NCI-H1436 (cell line): ENCODE measurements around the gene UQCRC2.
"Not testable (repeated sequence)": the region's sequence is repeated elsewhere in the genome, so short reads cannot be mapped to it uniquely, and the experiment has no call there.

Source experiments
- DNase-seq: peaks from one replicate; lab custom pipeline; 2025; lab: John Stamatoyannopoulos, UW

UQCRC2 gene

GRCh38 chr16:21982108-21982507 is 28.9 kb downstream of the UQCRC2 start:
- DNase-seq = no peak

GRCh38 chr16:21984062-21984461 is 30.9 kb downstream of the UQCRC2 start:
- no peak for DNase-seq

DNA sequence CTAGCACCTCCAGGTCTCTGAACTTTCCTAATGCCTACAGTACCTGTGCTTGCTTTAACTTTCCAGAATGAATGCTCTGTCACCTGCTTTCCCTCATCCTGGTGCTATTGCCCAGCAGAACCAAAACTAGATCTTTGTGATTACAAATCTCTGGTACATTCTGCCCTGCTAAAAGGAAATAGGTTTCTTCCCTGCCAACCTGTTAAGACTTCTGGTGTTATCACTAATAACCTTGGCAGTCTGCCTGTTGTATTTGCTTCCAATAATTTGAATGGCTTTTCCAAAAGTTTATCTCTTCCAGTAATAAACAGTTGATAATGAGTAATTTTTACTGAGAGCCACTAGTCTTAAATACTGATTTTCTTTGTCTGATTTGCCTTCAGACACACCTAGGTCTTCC is 32.4 kb downstream of the UQCRC2 start:
- no peak for DNase-seq

- no peak for DNase-seq
These were observed 33.6 kb downstream of the UQCRC2 start for GRCh38 chr16:21986692-21987246.

- DNase-seq = no peak
These were observed 34.3 kb downstream of the UQCRC2 start for GRCh38 chr16:21987498-21987897.

DNA sequence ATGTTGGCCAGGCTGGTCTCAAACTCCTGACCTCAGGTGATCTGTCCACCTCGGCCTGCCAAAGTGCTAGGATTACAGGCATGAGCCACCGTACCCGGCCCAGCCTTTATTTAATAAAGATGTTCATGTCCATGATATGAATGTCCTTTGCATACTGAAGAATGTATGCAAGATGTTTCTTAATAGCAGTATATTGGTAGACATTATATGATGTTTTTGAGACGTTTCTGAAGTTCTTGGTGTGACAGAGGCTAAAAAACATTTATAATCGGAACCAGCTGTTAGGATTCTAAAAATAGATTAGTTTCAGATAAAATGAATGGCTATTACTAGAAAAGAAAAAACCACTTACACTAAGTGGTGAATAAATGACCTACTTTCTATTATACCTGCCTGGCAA is 36.0 kb downstream of the UQCRC2 start:
- DNase-seq = no peak

- DNase-seq = no peak
These were observed 36.6 kb downstream of the UQCRC2 start for GRCh38 chr16:21989751-21990150.

GRCh38 chr16:21990381-21990944 is 37.3 kb downstream of the UQCRC2 start:
- DNase-seq = no peak

DNA sequence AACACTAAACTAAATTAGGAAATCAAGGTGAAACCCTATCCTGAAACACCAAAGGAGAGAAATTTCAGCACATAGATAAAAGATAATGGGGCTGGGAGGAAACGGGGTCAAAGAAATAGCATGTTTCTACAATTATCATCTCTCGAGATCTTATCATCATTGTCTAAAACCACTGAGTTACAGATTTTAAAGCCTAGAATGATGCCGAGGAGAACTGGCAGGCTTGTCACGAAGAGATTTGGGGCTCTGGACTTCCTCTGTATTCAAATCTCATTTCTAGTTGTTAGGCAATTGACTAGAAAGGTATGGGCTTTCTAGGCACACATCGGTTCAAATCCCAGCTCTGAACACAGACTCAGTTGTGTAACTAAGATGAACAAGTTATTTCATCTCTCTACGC is 38.5 kb downstream of the UQCRC2 start:
- DNase-seq = no peak

DNA sequence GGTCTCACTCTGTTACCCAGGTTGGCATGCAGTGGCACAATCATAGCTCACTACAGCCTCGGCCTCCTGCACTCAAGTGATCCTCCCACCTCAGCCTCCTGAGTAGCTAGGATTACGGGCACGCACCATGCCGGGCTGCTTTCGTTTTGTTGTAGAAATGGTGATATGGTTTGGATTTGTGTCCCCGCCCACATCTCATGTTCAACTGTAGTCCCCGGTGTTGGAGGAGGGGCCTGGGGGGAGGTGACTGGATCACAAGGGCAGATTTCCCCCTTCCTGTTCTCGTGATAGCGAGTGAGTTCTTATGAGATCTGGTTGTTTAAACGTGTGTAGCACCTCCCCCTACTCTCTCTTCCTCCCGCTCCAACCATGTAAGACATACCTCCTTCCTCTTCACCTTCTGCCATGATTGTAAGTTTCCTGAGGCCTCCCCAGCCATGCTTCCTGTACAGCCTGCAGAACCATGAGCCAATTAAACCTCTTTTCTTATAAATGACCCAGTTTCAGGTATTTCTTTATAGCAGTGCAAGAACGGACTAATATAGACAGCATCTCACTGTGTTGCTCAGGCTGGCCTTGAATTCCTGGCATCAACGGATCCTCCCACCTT is 41.8 kb downstream of the UQCRC2 start:
- no peak for DNase-seq

DNA sequence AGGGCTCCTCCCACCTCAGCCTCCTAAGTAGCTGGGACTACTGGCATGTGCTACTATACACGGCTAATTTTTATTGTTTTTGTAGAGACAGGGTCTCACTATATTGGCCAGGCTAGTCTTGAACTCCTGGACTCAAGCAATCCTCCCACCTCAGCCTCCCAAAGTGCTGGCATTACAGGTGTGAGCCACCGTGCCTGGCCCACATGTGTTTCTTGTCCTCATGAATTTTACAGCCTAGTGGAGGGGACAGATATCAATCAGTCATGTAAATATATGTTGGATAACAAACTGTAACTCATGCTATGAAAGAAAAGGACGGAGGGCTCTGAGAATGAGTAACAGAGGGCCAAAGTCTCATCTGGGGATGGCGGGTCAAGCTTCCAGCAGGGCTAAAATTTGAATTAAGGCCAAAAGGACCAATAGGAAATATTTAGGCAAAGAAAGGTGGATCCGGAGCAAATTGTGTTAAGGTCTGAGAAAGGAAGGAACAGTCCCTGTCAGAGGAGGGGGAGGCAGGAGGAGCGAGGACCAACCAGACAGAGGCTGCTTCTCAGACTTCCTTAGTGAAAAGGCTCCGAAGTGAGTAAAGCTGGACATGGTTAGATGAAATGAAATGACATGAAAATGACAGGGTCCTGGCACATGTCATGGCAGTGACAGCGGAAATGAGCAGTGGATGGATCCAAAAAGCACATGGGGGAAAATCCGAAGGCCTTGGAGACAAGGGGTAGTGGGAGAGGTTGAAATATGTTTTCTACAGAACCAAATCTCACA is 43.9 kb downstream of the UQCRC2 start:
- no peak for DNase-seq

DNA sequence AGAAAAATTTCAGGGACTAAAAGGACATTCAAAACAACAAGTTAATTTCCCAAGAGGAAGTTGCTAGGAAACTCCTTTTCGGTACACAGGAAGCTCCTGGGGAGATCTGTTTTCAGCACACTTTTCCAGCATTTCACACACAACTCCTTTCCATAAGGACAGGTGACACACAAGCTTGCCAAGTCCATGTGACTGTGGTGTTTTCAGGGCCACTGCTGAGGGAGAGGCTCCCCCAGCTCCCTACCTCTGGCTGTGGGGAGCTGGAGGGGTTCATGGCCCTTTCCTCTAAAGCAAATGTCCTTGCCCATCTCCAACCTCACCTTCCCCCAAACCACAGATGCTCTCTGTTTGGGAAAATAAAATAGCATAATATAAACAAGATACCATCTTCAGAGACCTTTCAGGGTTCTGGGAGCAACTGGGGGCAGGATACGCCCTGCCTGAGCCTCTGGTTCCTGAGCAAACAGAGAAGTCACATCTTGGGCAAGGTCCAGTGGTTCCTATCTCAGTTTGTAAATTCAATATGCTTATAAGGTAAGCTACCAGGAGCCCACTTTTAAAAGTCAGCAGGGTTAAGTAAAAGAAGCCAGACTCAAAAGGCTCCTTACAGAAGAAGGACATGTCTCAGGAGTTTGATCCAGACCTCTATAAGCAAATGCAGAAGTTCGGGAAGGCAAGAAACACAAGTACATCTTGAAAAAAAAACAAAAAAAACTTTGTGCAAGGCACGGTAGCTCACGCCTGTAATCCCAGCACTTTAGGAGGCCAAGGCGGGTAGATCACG is 44.7 kb downstream of the UQCRC2 start:
- DNase-seq = no peak

GRCh38 chr16:22001591-22001990 is 48.4 kb downstream of the UQCRC2 start:
- DNase-seq = no peak

DNA sequence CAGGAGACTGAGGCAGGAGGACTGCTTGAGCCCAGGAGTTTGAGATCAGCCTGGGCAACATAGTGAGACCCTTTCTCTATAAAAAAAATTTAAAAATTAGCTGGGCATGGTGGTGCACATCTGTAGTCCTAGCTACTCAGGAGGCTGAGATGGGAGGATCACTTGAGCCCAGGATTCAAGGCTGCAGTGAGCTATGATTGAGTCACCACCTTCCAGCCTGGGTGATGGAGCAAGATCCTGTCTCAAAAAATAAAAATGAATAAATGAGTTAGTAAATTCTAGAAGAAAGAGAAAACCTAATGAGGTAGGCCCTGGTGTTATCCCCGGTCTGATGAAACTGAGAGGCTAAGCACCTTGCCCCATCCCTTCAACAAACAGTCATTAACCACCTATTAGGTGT is 48.9 kb downstream of the UQCRC2 start:
- not testable (repeated sequence) for DNase-seq

GRCh38 chr16:22003195-22003594 is 50.0 kb downstream of the UQCRC2 start:
- DNase-seq = no peak

GRCh38 chr16:22004341-22004740 is 51.2 kb downstream of the UQCRC2 start:
- no peak for DNase-seq

DNA sequence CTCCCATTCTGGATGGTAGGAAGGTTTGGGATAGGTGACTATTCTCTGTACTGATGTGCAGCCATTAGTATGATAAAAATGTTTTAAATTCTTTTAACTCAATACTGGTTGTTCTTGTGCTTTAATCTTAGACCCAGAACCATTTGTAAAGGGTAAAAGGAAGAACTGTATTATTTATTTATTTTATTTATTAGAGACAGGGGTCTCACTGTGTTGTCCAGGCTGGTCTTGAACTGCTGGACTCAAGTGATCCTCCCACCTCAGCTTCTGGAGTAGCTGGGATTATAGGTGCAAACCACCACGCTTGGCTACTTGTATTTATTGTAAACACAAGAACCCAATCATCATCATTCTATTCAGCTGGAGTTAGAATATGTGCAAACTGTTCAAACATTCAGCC is 52.6 kb downstream of the UQCRC2 start:
- DNase-seq = no peak

- no peak for DNase-seq
These were observed 53.5 kb downstream of the UQCRC2 start for GRCh38 chr16:22006636-22007035.

DNA sequence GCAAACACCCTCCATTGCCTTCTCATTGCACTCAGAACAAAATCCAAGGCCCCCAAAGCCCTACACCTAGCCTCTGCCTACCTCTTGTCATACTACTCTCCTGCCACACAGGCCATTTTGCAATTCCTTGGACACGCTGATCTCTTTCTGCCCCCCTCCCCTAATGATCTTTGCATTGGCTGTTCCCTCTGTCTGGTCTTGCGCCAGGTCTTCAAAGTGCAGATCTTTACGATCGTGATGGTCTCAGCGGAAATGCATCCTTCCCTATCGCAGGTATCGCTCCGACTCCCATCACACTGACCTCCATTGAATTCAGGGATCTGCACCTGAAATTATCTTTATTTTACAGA is 54.0 kb downstream of the UQCRC2 start:
- no peak for DNase-seq

- DNase-seq = peak; percentile 38
These were observed 54.5 kb downstream of the UQCRC2 start, which contains the start of gene MOSMO for GRCh38 chr16:22007509-22008214. MOSMO (plus strand) TSS chr16:22008111; CDS start chr16:22008302, 191 bp downstream.

GRCh38 chr16:22008215-22009059 is 55.3 kb downstream of the UQCRC2 start:
- no peak for DNase-seq
